Medulla oblongata (tissue), 1 donor: Measurements from ENCODE around the gene SYTL3.
"Not testable (repeated sequence)": the region's sequence is repeated elsewhere in the genome, so short reads cannot be mapped to it uniquely, and the experiment has no call there.

ENCODE experiments used
- DNase-seq: peaks from one replicate; pipeline ENCODE4 v3.0.0-alpha.2; 2015; ENCODE audit errors: extremely low spot score

The SYTL3 gene, protein sequence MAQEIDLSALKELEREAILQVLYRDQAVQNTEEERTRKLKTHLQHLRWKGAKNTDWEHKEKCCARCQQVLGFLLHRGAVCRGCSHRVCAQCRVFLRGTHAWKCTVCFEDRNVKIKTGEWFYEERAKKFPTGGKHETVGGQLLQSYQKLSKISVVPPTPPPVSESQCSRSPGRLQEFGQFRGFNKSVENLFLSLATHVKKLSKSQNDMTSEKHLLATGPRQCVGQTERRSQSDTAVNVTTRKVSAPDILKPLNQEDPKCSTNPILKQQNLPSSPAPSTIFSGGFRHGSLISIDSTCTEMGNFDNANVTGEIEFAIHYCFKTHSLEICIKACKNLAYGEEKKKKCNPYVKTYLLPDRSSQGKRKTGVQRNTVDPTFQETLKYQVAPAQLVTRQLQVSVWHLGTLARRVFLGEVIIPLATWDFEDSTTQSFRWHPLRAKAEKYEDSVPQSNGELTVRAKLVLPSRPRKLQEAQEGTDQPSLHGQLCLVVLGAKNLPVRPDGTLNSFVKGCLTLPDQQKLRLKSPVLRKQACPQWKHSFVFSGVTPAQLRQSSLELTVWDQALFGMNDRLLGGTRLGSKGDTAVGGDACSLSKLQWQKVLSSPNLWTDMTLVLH

DNA sequence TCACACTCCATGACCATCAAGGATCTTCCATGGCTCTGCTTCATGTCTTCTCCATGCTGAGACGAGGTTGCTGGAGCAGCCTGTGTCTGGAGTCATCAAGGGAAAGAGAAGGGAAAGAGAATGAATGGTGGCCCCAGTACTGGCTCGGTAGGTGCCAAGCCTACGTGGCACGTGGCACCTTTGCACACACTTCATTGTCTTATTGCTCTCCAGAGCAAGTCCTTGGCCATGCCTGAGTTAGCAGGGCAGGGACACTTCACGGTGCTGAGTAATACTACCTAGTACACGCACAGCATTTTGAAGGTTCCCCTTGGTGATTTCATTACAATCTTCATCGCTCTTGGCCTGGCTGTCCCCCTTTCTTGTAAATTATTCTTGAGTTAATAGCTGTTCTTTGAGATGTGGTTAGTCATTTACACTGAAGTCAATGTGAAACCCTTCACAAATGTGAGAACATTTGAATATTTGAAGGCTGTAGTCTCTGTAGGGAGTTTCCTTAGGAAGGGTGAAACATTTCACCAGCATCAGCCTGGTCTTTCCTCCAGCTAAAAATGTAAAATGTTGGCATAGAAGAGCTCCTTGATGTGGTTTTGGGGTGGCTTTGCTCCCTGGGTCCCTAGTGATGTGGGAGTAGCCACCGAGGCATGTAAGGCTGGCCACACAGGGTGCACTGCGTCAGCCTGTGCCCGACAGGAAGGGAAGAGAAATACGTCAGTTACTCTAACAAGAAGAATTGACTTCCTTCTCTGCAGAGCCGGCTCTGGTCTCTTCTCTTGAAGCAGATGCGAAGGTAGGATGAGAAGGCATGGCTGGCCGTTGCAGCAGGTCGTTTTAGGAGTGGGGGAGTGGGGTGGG lies at the start of gene SYTL3:
Gene SYTL3, plus strand, starts transcription at position 766 of the 855 bp plus-strand sequence. CDS start 13,215 bp downstream, outside the sequence.
- DNase-seq = peak; percentile 77

DNA sequence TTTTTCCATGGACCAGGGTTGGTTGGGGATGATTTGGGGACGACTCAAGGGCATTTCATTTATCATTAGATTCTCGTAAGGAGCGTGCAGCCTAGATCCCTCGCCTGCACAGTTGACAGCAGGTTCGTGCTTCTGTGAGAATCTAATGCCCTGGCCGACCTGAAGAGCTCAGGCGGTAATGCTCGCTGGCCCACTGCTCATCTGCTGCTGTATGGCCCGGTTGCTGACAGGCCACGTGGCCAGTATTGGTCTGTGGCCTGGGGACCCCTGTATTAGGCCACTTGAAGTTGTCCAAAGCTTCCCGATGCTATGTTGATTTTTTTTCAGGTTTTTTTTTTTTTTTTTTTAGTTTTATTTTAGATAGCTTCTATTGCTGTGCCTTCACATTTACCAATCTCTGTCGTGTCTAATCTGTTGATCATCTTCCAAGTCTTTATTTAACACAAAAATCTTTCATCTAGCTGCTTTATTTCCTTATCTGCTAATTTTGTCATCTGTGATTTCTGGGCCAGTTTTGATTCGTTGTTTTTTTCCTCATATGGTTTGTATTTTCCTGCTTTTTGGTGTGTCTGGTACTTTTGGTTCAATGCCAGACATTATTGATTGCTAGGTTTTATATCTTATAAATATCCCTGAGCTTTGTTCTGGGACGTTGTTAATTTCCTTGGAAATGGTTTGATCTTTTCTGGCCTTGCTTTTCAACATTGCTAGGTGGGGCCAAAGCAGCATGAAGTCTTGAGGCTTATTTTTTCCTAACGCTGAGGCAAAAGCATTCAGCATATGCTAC lies 46.4 kb upstream of the SYTL3 start:
- no peak for DNase-seq

DNA sequence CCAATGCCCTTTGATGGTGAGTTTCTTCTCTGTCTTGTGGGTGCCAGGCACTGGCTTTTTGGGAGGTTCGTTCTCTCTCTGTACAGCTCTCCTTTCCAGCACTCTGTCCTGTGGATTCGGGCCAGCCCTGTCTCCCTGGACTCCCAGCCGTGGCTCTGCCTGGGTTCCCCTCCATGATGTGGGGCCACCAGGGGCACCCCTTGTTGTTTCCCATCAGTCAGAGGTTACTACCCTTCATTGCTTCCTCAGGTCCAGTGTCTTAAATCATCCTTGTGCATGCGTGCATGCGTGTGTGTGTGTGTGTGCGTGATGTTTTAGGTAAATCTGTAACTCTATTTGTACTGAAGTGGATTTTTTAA lies 45.8 kb upstream of the SYTL3 start:
- no peak for DNase-seq

DNA sequence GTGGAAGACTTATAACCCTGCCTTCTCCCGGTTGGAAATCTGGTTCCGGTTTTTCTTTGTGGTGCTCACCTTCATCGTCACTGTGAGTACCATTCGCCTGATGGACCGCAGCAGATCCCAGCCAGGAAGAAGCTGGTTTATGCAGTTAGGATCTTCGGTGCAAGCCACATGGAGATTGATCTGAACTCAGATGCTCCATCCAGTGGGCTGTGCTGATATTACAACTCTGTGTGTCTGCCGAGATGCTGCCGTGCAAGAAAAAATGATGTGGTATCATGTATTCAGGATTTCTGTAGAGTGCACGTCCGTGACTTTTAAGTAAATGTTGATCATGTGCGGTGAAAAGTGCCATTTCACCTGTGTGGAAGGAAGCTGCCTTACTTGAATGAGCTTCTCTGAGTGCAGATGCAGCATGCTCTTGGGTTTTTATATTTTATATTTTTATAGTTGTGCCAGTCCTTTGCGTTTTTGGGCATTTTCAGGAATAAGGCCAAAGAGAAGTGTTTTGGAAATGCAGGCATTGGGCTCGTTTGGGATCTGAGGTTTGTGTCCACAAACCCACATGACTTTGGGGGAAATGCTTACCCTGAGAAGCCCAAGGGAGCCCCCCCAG lies 44.5 kb upstream of the SYTL3 start:
- peak; percentile 80 for DNase-seq

DNA sequence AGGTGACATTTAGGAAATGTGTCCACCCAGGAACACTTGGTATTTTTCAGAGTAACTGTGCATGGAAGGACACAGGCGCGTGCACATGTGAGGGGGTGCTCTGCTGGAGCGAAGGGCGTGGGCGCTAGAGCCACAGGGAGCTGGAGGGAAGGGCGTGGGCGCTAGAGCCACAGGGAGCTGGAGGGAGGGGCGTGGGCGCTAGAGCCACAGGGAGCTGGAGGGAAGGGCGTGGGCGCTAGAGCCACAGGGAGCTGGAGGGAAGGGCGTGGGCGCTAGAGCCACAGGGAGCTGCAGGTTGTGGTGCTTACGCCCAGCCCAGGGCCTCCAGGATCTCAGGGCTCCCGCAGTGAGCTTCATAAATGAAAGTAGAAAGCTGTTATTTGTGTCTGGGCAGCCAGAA lies 43.8 kb upstream of the SYTL3 start:
- not testable (repeated sequence) for DNase-seq

DNA sequence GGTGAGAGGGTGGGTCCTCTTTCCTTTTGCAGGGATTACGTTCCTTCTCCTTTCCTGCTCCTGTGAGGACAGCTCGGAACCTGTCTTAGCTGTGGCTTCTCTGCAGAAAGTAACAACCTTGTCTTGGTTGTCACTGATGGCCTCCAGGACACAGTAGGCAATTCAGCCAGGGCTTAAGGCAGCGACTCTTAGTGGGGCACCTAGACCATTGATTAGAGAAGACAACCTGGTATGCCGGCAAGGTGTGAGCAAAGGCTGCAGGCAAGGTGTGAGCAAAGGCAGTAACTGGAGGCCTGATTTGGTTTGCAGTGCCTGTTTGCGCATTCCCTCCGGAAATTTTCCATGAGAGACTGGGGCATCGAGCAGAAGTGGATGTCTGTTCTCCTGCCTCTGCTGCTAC lies 42.9 kb upstream of the SYTL3 start:
- no peak for DNase-seq

DNA sequence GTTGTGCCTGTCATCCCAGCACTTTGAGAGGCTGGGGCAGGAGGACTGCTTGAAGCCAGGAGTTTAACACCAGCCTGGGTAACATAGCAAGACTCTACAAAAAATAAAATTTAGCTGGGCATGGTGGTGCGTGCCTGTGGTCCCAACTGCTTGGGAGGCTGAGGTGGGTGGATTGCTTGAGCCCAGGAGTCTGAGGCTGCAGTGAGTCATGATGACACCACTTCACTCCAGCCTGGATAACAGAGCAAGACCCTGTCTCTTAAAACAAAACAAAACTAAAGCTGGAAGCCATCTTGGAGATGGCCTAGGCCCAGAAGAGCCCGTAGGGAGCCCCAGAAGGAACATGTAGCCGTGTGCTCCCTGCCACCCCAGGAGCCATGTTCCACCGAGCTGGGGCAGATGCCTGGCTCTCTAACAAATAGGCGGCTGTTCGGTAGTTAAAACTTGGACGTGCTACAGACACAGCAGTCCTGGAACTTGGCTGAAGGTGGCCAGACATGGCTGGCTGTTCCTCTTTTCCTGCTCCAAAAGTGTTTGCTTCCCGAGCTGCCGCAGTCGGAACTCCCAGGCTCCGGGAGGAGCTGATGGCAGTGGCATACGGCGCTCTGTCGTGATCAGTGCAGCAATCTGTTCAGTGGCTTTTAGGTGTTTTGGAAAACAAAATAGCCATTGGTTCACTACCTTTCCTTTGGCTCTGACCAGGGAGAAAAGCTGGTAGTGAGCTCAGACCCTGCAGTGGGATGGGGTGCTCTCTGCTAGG lies 42.3 kb upstream of the SYTL3 start:
- no peak for DNase-seq

DNA sequence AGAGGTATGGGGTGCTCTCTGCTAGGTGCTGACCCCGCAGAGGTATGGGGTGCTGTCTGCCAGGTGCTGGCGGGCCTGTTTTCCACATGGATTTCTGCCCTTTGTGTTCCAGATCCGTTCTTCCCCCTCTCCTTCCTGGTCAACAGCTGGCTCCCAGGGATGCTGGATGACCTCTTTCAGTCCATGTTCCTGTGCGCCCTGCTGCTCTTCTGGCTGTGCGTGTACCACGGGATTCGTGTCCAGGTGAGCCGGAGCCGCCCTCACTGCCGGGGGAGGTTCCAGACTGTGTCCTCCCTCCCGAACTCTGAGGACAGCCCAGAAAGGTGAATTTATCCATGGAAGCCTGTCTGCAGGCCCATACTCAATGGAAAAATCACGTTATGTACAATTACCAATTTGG lies 41.6 kb upstream of the SYTL3 start:
- DNase-seq = no peak

DNA sequence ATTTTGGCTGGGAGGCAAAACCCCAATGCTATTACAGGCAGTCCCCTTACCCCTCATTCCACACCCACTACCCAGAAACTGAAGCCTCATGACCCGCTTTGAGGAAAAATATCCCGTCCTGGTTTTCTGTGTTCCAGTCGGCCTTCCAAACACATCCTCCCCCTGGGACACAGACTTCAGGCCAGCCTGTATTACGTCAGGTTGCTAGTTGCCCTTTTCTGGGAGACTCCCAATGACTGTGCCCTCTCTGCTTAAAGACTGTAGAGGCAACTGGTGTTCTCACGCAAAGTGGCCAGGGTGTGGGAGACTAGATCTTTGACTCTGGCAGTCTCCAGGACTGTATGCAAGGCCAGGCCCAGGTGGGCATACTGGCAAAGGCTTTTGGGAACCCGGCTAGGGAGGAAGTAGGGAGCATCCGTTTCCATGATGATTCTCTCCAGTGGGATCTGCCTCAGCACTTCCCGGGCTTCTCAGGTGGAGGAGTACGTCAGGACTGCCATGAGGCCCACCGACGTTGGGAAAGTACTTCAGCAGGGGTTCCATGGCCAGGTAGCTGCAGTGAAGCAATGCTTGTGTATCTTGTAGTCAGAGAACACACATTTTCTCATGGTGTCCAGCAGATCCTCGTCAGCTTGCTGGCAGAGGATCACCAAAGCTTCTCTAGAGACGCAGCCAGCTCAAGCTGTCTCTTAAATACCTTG lies 40.2 kb upstream of the SYTL3 start:
- DNase-seq = no peak

DNA sequence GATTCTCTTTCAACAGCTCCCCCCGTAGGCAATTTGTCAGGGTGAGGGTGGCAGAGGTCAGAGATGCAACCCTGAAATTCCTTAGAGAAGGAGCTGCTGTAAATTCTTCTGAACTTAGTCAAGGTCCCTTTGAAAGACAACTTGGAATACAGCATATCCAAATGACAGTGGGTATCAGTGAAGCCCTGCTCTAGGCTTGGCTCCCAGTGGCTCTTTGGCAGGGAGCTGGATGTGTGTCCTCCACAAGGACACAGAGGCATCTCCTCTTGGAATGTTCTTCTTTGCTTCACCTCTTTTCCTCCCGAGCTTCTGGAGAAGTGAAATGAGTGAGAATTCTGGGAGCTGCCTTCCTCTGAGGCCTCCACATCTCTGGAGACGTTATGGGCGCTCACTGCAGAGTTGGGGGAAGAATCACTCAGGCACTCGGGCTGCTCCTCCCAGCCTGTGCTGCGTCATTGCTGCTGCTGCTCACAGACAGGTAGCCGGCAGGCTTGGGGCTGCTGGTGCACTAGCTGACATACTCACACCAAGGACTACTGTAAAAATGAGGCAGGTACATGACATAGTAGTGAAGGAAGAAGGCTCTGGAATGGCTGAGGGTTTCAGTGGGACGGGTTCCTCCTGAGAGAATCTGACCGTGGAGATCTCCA lies 39.4 kb upstream of the SYTL3 start:
- no peak for DNase-seq

DNA sequence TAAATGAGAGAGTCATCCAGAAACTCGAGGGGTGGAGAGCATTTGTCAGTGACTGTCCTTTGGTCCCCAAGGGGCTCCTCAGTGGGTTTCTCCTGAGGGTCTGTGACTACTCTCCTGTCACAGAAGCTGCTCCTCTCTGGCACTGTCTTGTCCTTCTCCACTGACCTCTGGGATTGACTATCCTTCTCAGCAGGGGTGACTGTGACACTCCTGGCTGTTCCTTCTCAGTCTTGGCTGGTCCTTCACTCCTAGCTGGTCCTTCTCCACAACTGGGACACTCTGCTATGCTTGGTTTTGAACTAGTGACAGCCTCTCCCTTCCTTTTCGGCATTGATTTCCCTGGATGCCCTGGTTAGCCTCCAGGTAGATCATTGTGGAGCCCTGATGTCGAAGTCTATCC lies 38.8 kb upstream of the SYTL3 start:
- DNase-seq = no peak

DNA sequence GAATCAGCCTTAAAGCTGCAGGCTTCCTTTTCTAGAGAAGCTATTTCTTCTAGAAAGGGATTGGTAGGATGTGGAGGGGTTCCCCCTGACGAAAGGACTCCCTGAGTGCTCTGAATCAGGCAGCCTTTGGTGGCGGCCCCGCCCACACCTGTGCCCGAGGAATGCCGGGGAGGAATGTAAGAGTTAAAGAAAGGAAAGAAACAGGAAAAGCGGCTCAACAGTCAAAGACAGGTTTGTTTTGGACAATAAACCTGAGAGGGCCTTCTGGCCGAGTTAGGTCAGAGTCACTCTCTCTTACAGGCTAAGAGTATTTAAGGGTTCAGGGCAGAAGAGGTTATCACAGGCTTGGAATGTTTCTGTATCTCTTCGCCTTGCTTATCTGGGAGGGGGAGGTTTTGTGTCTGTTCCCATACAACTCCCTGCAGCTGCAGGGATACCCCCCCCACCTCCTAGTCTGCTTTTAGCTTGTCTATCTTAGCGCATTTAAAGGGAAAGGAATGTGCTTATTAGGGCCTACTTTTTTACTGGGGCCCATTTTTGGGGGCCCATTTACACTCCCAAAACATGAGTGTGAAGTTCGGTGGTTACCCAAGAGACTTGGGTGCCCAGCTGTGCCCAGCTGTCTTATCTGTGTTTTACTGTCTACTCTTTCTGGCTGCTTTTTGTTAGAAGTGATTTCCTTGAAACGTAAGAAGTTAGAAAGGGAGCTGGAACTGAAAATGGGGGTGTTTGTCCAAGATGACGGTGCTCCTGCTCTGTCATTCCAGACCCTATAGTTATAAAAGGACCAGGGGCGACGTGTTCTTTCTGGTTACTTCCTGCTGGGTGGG lies 38.1 kb upstream of the SYTL3 start:
- no peak for DNase-seq

DNA sequence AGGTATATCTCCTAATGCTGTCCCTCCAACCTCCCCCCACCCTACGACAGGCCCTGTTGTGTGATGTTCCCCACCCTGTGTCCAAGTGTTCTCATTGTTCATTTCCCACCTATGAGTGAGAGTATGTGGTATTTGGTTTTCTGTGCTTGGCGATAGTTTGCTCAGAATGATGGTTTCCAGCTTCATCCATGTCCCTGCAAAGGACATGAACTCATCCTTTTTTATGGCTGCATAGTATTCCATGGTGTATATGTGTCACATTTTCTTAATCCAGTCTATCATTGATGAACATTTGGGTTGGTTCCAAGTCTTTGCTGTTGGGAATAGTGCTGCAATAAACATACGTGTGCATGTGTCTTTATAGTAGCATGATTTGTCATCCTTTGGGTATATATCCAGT lies 35.2 kb upstream of the SYTL3 start:
- not testable (repeated sequence) for DNase-seq

DNA sequence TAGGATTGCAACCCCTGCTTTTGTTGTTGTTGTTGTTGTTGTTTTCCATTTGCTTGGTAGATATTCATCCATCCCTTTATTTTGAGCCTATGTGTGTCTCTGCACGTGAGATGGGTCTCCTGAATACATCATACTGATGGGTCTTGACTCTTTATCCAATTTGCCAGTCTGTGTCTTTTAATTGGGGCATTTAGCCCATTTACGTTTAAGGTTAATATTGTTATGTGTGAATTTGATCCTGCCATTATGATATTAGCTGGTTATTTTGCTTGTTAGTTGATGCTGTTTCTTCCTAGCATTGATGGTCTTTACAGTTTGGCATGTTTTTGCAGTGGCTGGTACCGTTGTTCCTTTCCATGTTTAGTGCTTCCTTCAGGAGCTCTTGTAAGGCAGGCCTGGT lies 31.6 kb upstream of the SYTL3 start:
- DNase-seq = not testable (repeated sequence)

DNA sequence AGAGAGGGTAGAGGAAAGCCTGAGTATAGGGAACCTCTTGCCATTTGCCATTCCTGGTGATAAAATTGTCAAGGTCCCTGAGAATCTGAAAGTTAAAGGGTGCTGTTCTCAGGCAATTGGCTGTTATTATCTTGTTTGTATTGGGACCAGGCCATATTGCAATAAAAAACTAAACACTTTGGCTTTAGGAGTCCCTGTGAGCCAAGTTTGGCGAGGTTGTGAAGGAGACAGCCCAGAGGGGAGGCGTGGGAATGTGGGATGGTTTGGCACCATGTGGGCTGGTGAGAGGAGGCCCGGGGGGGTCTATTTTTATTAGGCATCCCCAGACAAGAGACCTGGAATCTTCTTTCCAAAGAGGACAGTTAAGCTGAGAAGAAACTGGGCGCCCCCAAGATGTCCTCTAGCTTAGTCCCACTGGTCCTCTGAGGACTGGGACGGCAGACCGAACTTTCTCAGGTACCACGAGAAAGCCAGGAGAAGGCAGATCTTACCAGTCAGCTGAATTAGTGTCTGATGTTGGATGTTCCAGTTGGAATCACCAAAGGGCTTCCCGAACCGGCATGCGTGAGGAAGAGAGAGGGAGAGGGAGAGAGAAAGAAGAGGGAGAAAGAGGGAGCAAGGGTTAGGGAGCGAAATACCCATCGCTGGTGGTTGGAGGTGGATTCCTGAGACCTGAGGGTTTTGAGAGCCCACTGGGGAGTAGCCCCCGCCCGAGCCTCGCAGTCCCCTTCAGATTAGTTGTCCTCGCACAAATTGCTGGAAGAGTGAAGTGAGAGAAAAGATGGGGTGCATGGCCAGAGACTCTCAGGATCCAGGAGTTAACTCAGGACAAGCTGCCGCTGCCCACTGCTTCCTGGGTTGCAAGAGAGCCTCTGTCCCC lies 29.7 kb upstream of the SYTL3 start:
- DNase-seq = no peak

DNA sequence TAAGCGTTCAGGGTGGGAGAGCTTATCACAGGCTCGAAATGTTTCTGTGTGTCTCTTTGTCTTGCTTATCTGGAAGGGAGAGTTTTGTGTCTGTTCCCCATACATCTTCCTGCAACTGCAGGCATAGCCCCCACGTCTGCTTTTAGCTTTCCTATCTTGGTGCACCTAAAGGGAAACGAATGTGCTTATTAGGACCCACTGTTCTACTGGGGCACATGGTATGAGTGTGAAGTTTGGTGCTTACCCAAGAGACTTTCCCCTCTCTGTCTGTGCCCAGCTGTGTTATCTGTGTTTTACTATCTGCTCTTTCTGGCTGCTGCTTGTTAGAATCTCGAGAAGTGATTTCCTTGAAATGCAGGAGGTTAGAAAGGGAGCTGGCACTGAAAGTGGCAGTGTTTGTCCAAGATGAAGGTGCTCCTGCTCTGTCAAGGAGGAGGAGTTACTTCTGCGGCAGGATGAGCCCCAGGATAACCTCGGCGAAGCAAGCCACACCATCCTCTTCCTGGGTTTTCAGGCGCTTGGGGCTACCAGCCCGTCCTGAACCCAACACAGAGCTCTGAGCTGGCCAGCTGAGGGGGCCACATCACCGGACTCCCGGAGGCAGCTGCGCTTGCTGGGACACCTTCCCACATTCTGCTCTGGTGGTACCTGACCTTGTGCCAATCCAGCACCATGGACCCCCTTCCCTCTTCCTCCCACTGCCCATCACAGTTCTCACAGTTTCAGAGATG lies 28.7 kb upstream of the SYTL3 start:
- no peak for DNase-seq
